Measurements from ENCODE around the gene PPP2R3B. TPM values are rescaled to one million over a fixed set of nuclear protein-coding genes. Genes with fewer than 3 reads are reported as not detected.

PPP2R3B gene
- total and polyA plus RNA-seq, 2 donors (not counting 1 experiment from before 2014, with no cell fraction given) = 43.3 to 47.6 TPM

DNA sequence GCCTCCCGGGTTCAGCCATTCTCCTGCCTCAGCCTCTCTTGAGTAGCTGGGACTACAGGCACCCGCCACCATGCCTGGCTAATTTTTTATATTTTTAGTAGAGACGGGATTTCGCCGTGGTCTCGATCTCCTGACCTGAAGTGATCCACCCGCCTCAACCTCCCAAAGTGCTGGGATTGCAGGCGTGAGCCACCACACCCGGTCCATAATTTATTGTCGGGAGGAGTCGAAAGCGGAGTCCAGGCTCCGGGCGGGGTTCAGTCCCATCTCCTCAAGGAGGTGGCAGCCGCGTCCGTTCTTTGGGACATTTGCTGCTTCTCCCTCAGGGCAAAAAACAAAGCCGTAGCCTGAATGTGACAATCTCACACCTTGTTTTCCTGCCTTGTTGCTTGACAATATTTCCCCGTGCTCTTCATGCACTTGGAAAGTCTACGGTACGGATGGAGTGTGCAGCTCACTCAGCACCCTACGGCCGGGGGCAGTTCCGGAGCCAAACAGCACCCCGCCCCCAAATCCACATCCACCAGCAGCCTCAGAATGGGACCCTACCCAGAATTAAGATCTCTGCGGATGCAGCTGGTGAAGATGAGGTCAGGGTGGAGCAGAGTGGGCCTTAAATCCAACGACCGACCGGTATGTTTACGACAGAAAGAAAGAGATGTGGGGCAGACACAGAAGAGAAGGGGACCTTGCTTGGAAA lies 77.7 kb downstream of the PPP2R3B start:
- H2AFZ ChIP-seq (ENCODE audit: insufficient read depth, low read depth, low read length, poor library complexity, severe bottlenecking) = no peak overlapping the region
- TF ChIP-seq, protein P1, sequence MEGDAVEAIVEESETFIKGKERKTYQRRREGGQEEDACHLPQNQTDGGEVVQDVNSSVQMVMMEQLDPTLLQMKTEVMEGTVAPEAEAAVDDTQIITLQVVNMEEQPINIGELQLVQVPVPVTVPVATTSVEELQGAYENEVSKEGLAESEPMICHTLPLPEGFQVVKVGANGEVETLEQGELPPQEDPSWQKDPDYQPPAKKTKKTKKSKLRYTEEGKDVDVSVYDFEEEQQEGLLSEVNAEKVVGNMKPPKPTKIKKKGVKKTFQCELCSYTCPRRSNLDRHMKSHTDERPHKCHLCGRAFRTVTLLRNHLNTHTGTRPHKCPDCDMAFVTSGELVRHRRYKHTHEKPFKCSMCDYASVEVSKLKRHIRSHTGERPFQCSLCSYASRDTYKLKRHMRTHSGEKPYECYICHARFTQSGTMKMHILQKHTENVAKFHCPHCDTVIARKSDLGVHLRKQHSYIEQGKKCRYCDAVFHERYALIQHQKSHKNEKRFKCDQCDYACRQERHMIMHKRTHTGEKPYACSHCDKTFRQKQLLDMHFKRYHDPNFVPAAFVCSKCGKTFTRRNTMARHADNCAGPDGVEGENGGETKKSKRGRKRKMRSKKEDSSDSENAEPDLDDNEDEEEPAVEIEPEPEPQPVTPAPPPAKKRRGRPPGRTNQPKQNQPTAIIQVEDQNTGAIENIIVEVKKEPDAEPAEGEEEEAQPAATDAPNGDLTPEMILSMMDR (IDR thresholded peaks at IDR 0.05) = no peak
- TF ChIP-seq EZH2 (IDR thresholded peaks at IDR 0.05; ENCODE audit: borderline replicate concordance, insufficient read depth, low read depth, low read length, poor library complexity, severe bottlenecking) = no peak
- H3K9ac ChIP-seq (ENCODE audit: low read length) = no peak overlapping the region
- Mint-ChIP-seq H3K4me3 (no peak overlapping the region), H3K27ac (no peak overlapping the region), H3K9me3 (ENCODE audit: insufficient read depth) (no peaks in the 10 kb centered on the region), H3K4me1 (no peaks in the 10 kb centered on the region), H3K27me3 (no peaks in the 10 kb centered on the region)
- H3K4me2 ChIP-seq (replicated peaks; ENCODE audit: low read depth, low read length, poor library complexity, severe bottlenecking) = no peak overlapping the region
- WGBS (ENCODE audit: insufficient coverage) = 96% methylated on average over 25 of the region's 30 CpGs
- no peaks in the 10 kb centered on the region for H3K79me2 ChIP-seq (ENCODE audit: control insufficient read depth, insufficient read depth, low read length)
- intact Hi-C loops (cut with micrococcal nuclease) = no loop called here
- H3K4me3 ChIP-seq (ENCODE audit: control extremely low read depth in 1 of 5, extremely low read depth in 1 of 5, insufficient read depth in 1 of 5, low read depth in 2 of 5, low read length in 4 of 5) = no peak overlapping the region
- DNase-seq = no peak
- ChIA-PET POLR2A (no interaction called here), CTCF (no interaction called here)
- H4K20me1 ChIP-seq (ENCODE audit: control insufficient read depth, insufficient read depth, low read length, poor library complexity, severe bottlenecking) = no peaks in the 10 kb centered on the region
- peaks cover 7 to 72% of the 10 kb centered on the region in 2 experiments for H3K36me3 ChIP-seq (replicated peaks in 1 of 2; ENCODE audit: control extremely low read depth in 1 of 2, control insufficient read depth in 1 of 2, extremely low read depth in 1 of 2, insufficient read depth in 2 of 2, low read length in 1 of 2)
- no peaks in the 10 kb centered on the region for H3K27me3 ChIP-seq (replicated peaks in 1 of 4; ENCODE audit: control extremely low read depth in 1 of 4, control insufficient read depth in 3 of 4, insufficient read depth in 4 of 4, low read length in 3 of 4)
- ATAC-seq (ENCODE audit: low read depth) = no peak
- peaks cover 0 to 18% (median 0%) of the 10 kb centered on the region in 3 donors for H3K9me3 ChIP-seq (ENCODE audit: control extremely low read depth in 1 of 3, control insufficient read depth in 2 of 3, insufficient read depth in 1 of 3, low read length in 2 of 3)
- H3K27ac ChIP-seq (ENCODE audit: low read length in 2 of 2) = no peak overlapping the region
- H3K4me1 ChIP-seq (ENCODE audit: control insufficient read depth in 2 of 2, insufficient read depth in 2 of 2, low read length in 2 of 2) = no peaks in the 10 kb centered on the region

DNA sequence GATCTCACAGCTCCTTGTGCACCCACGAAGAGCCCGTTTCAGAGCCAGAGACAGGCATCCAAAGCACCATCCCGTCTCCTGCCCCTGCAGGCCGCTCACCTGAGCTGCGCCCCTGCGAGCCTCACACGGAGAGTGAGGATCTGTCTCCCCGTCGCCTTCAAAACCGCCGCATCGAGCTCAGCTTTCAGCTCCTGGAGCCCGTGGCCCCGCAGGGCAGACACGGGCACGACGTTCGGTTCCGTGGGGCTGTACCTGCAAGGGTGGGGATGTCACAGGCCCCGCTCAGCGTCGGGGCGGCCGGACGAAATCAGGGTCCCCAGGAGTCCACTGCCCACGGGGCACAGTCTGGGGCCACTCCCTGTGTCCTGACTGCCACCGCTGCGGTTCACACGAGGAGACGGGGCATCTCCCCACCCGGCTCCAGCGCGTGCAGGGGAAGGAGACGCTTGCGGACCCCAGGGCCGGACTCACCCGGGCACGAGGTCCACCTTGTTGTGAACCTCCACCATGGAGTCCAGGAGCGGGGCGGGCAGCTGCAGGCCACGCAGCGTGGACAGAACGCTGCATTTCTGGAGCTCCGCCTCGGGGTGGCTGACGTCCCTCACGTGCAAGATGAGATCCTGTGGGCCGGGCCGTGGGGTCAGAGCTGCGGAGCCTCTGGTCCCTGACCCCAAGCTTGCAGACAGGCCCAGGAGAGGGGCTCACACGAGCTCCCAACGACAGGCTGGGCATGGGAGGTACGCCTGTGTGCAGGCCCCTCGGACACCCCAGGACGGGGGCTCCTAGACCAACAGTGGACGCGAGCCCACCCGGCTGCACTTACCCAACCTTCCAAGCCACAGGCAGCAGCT lies 79.2 kb downstream of the PPP2R3B start:
- H3K27me3 ChIP-seq (replicated peaks in 1 of 4; ENCODE audit: control extremely low read depth in 1 of 4, control insufficient read depth in 3 of 4, insufficient read depth in 4 of 4, low read length in 3 of 4) = no peaks in the 10 kb centered on the region
- no peak overlapping the region for H2AFZ ChIP-seq (ENCODE audit: insufficient read depth, low read depth, low read length, poor library complexity, severe bottlenecking)
- H3K4me1 ChIP-seq (ENCODE audit: control insufficient read depth in 2 of 2, insufficient read depth in 2 of 2, low read length in 2 of 2) = no peaks in the 10 kb centered on the region
- peaks cover 7 to 64% of the 10 kb centered on the region in 2 experiments for H3K36me3 ChIP-seq (replicated peaks in 1 of 2; ENCODE audit: control extremely low read depth in 1 of 2, control insufficient read depth in 1 of 2, extremely low read depth in 1 of 2, insufficient read depth in 2 of 2, low read length in 1 of 2)
- Mint-ChIP-seq H3K9me3 (ENCODE audit: insufficient read depth) (no peaks in the 10 kb centered on the region), H3K4me1 (no peaks in the 10 kb centered on the region), H3K4me3 (no peak overlapping the region), H3K27me3 (no peaks in the 10 kb centered on the region), H3K27ac (no peak overlapping the region)
- TF ChIP-seq, protein P1 (IDR thresholded peaks at IDR 0.05) = no peak
- TF ChIP-seq EZH2 (IDR thresholded peaks at IDR 0.05; ENCODE audit: borderline replicate concordance, insufficient read depth, low read depth, low read length, poor library complexity, severe bottlenecking) = no peak
- CTCF ChIA-PET = no interaction called here
- no peaks in the 10 kb centered on the region for H4K20me1 ChIP-seq (ENCODE audit: control insufficient read depth, insufficient read depth, low read length, poor library complexity, severe bottlenecking)
- no peak overlapping the region for H3K27ac ChIP-seq (ENCODE audit: low read length in 2 of 2)
- WGBS (ENCODE audit: insufficient coverage) = 98% methylated on average over 58 of the region's 58 CpGs
- DNase-seq (no peak), ATAC-seq (ENCODE audit: low read depth) (no peak)
- POLR2A ChIA-PET = no interaction called here
- intact Hi-C loops (cut with micrococcal nuclease) = no loop called here
- no peak overlapping the region for H3K4me3 ChIP-seq (ENCODE audit: control extremely low read depth in 1 of 5, extremely low read depth in 1 of 5, insufficient read depth in 1 of 5, low read depth in 2 of 5, low read length in 4 of 5)
- peaks cover 0 to 26% (median 0%) of the 10 kb centered on the region in 3 donors for H3K9me3 ChIP-seq (ENCODE audit: control extremely low read depth in 1 of 3, control insufficient read depth in 2 of 3, insufficient read depth in 1 of 3, low read length in 2 of 3)
- H3K4me2 ChIP-seq (replicated peaks; ENCODE audit: low read depth, low read length, poor library complexity, severe bottlenecking) = no peak overlapping the region
- H3K79me2 ChIP-seq (ENCODE audit: control insufficient read depth, insufficient read depth, low read length) = no peaks in the 10 kb centered on the region
- no peak overlapping the region for H3K9ac ChIP-seq (ENCODE audit: low read length)
